ENCODE results near the gene ITIH3.

The ITIH3 gene

DNA sequence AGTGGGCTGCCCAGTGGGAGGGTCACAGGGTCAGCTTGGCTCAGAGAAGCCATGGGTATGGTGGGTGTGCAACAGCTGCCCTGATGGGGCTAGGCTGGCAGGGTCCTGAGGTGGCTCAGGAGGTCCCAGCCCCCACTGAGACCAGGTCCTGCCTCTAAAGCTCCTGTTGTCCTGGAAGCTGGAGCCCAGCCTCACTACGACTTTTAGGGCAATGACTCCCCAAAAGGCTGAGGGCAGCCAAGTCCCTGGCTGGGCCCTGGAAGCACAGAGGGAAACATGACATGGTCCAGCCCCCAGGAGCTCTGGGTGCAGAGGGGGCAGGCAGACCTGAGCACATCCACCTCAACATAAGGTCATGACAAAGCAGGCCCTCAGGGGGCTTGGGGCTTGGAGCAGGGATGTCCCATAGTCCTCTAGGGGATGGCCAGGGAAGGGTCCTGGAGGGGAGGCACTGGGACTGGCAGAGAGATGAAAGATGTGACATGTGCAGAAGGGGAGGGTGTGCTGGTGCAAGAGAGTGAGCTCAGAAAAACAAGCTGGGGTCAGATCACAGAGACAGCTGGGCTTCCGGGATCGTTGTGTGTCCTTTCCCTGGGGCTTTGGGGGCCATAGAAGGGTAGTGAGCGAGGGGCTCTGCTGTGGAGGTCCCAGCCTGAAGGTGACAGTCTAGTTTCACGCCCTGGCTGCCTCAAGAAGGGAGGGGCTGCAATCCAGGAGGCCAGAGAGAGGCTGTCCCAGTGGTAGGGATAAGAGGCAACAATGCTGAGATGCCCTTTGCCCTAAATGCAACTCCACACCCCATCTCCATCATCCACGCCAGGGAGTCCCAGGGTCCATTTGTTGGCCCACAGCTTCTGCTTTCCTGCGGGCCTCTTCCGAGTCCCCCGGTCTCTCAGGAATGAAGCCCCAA is 639 bp upstream of the ITIH3 start:
- DNase-seq, result no peak

- DNase-seq, result no peak
These were observed 803 bp downstream of the ITIH3 start for GRCh38 chr3:52795298-52795900.

GRCh38 chr3:52796411-52796810 is 1.8 kb downstream of the ITIH3 start:
- no peak for DNase-seq

GRCh38 chr3:52798376-52798977 is 3.9 kb downstream of the ITIH3 start:
- no peak for DNase-seq

DNA sequence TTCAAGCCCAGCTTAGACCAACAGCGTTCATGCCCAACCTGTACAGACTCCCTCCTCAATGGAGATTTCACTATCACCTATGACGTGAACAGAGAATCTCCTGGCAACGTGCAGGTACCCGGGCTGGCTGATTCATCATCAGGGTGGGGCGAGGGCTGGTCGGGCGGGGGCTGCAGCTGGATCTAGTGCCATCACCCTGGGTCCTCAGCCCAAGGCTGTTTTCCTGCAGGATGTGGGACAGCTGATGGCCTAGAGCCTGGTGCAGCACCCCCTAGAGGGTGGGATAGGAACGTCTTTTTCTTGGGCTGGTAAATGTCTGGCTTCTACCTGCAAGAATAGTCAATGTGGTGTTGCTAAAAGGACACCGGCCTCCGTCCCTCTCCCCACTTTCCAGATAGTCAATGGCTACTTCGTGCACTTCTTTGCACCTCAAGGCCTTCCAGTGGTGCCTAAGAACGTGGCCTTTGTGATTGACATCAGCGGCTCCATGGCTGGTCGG is 4.4 kb downstream of the ITIH3 start:
- no peak for DNase-seq

DNA sequence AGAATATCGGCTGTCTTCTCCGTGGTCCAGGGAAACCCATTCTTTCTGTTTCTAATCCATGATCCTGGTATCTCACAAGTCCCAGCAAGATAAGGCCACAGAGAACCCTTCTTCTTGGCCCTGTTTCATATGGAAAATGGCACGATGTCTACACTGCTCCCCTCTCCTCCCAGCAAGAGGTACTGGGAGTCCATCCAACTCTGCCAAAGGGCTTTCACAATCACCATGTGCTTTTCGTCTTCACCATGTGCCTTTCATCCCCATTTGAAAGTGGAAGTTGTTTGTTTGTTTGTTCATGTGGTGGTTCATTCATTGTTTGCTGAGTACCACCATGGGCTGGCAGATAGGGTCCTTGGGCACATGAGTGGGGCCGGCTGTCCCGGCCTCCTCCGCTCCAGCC is 5.5 kb downstream of the ITIH3 start:
- no peak for DNase-seq

DNA sequence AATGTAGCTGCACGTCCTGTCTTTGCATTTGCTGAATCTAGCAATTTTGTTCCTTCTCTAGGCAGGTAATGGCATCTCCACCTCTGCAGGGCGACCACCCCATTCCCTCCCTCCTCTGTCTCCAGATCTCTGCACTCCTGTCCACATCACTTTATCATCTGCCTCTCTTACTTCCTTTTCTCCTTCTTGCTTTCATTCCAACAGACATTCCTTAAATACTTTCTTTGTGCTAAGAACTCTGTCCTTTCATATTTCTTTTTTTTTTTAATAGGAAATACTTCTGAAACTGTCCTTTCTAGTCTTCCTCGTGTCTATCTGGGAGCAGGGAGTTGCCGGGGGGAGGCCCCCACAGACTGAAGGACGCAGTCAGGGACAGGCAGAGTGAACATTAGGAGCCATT is 7.2 kb downstream of the ITIH3 start:
- DNase-seq, result no peak

DNA sequence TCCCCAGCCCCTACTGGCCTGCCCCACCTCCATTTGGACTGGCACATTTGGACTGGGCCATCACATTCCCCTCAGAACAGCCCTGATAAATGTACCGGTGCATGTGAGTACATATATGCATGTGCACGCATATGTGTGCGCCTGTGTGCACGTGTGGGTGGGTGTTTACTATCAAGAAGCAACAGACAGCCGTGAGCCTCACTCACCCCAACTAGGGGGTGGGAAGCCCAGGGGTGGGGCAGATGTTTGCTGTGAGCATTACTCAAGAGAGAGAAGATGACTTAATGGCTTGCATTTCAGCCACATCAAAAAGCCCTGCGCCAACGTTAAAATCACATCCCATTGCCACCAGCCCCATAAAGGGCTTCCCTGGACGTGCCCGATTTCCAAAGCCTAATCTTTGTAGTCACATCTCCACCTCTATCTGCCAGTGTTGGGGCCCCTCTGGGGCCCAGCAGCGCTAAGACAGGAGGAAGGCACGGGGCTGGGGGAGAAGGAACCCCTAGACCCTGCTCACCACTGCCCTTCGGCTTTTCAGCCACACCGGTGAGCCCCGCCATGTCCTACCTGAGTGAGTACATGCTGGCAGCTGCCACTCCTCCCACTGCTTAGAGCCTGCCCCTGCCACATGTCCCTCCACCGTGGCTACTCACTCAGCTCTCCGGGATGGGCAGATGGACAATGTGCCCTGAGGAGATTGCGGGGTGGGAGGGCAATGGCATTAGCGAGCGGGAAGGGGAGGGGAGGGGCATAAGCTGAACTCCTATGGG is 10.9 kb downstream of the ITIH3 start:
- no peak for DNase-seq

- no peak for DNase-seq
These were observed 14.6 kb downstream of the ITIH3 start for GRCh38 chr3:52809149-52809548.

DNA sequence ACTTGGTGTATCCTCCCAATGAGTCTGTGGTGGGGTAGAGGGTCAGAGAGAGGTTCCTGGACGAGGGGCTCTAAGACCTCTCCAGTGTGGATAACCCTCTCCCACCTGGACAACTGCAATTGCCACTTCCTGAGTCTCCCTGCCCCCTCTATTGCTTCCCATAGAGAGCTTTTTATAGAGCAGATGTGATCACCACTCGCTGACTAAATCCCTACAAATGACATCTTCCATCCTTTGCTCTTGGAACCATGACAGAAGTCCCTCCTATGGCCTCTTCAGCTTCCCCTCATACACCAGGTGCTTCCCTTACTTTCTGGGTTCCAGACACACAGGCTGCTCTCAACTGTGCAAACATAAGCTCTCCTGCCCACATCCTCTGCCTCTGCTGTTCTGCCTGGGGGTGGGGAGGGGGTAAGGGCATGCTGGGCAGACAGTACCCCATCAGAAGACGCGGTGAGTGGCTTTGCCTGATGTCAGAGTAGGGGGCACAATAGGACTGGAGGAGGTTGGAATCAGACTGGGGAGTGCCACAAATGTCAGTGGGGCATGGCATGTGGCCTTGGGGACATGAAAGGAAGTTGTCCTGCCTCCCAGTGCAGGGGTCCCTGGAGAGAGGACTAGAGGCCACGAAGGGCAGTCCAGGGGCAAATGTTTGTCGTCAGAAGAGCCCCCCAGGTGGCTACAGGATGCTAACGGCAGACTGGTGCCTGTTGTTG is 15.2 kb downstream of the ITIH3 start:
- DNase-seq, result no peak

- DNase-seq, result no peak
These were observed 16.3 kb downstream of the ITIH3 start for GRCh38 chr3:52810923-52811322.

DNA sequence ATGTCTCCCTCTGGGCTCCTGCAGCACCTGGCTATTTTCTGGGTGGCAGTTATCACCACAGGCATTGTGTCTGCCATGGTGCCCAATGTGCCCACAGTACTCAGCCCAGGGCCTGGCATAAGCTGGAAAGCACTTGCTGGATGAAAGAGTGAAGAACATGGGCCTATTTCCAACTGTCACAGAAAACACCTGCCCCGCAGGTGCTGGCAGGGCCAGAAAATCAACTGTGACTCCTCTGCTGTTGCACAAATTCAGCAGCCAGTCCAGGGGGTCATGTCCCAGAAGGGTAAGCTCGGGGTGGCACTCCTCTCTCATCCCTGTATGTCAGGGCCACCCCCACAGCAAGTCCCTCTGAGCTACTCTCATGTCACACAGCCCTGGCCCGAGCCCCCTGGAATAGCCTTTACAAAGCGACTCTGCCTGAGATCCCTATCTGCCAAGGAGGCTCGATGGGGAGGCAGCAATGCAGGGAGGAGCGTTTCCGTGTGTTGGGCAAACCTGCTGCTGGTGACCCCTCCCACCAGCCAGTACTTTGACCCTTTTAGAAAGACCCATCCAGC is 16.9 kb downstream of the ITIH3 start:
- no peak for DNase-seq

DNA sequence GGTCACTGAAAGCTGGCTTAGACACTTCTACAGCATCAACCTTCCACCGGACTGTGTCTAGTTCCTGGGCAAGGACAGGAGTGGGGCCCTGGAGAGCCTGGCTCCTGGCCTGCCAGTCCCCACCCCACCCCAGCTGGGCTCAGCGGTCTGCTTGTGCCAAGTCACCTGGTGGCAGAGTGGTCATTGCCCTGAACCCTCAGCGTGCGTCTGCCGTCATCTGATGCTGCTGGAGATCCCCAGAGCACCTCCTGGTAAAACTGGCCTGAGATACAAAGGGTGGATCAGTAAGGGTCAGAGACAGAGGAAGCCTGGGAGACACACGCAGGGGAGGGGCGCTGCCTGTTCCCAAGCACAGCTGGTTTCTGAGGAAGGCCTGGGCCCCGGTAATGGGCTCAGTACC is 19.2 kb downstream of the ITIH3 start:
- no peak for DNase-seq

- no peak for DNase-seq
These were observed 21.6 kb downstream of the ITIH3 start for GRCh38 chr3:52816199-52816598.

GRCh38 chr3:52816654-52817053 is 22.1 kb downstream of the ITIH3 start:
- no peak for DNase-seq

DNA sequence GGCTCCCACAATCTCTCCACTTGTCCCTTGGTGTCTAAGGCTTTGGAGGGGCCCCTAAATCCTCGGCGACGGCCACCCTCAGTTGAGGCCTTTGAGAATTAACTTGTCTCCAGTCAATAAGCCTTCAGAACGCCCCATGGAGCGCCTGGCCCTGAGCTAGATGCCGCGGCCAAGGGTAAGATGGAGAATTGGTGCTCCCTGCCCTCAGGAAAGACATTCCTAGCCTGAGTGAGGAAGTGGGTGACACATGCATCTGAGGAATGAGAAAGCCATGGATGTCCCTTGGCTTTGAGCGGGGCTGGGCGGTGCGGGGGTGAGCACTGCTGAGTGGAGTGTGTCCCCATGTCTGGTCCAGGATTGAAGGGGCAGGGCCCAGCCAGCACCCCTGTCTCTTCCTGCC is 22.6 kb downstream of the ITIH3 start:
- no peak for DNase-seq

DNA sequence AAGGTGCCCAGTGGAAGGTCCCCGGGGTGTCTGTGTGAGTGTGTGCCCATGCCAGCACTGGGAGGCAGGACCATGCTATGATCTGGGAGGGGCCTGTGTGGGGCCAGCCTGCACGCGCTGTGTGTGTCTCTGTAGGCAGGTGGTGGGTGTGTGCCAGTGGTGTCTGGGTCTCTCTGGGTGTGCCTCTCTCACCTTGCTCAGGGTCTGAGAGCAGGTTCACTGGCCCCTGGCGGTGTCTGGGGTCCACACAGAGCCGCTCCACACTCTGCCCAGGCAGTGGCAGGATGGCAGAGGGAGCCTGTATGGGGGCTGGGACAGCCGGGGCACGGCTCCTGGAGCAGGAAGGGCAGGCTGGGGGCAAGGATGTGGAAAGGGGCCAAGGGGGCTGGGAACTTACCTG is 23.3 kb downstream of the ITIH3 start:
- DNase-seq, result no peak

DNA sequence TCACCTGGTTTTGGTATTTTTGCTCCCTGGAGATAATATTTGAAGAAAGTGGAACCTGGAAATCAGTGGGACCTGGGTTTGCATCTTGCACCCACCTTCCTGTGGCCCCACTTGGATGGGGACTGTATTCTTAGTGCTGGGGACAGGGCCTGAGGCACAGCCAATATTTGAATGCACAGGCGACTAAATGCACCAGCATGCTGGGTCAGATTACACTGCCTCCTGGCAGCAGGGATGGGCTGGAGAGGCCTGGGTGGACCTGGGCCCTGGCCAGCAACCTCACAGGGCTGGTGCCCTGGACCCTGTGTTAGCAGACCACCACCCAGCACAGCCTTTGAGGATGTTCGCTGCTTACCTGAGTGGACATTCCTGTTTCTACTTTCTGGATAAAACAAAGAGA is 25.3 kb downstream of the ITIH3 start:
- no peak for DNase-seq

DNA sequence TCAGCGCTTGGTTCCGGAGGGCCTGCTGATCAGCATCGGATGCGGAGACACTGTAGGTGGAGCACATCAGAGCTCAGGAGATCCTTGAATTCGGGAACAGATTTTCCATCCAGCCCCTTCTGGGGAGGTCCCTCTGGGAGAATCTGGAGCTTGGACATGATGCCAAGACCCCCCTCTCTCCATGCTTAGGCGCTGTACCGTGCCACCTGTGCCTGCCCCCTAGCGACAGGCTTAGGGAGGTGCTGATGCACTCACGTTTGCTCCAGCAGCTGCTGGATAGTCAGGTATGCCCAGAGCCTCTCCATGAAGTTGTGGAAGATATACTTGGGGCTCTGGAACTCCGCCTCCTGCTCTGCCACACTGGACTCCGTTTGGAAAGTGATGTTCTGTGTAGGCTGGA is 26.1 kb downstream of the ITIH3 start:
- DNase-seq, result no peak

DNA sequence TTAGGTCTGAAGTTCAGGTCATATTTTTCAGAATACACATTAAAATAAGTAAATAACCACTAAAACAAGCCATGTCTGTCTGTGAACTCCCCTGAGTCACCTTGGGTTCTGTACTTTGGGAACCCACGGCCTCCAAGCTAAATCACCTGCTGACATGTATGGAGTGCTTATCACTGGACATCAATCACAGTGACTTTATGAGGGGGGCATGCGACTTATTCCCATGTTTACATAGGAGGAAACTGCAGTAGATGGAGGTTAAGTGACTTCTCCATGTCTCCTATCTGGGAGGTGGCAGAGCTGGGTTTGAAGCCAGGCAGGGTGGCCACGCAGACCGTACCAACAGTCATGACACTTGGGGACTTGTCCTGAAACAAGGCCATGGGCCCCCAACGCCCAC is 27.8 kb downstream of the ITIH3 start:
- DNase-seq, result no peak

DNA sequence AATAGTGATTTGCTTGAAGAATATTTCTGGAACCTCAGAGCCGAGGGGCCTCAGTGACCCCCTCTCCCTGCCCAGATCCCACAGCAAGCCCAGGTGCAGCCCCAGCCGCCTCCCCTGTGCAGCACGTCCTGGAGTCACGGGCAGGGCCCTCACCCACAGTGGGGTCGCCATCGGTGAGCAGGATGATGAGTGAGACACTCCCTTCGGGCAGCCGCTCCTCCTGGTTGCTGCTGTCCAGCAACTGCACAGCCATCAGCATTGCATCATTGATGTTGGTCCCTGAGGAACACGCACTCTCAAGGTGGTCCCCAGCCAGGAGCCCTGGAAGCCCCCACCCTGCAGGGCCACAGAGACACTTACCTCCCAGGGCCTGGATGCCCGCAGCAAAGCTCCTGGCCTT is 29.4 kb downstream of the ITIH3 start:
- DNase-seq, result no peak

- DNase-seq, result no peak
These were observed 32.8 kb downstream of the ITIH3 start for GRCh38 chr3:52827441-52827840.

All from NCI-H2107 (cell line).